ENCODE measurements around the gene NUP155.

DNA sequence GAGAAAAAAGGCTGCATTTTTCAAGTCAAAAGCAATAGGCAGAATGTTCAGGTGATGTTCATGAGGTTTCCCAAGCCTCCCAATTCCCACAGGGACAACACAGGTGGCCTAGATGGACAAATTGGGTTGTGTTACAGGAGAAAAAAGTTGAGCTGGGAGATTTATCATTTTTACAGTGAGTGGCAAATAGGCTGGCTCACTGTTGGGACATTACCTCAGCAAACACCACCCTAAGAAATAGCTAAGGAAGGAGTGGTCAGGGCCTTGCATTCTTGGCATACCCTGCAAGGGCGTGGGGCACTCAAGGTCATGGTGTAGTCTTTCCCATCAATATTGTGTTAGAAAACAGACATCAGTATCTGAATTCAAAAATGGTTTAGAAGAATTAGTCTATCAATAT is 98.4 kb downstream of the NUP155 start:
- TF ChIP-seq EZH2 (IDR thresholded peaks at IDR 0.05; ENCODE audit: insufficient read depth, poor library complexity, severe bottlenecking) (no peak), EZH2phosphoT487 (IDR thresholded peaks at IDR 0.05; ENCODE audit: insufficient read depth, low read depth) (no peak)
